ENCODE results near the gene REELD1.

The REELD1 gene

GRCh38 chr4:146214238-146214637 is at the start of gene REELD1:
Gene REELD1 (plus strand): TSS chr4:146214538. CDS start chr4:146216953, 2,415 bp downstream.
- no peak for ATAC-seq
- no peak within 1 kb of the TSS for H3K27ac Mint-ChIP-seq
- no peak for DNase-seq
- no peaks in the 10 kb centered on the region for H3K4me1 Mint-ChIP-seq
- H3K4me3 Mint-ChIP-seq, result no peak within 1 kb of the TSS
- no peaks in the 10 kb centered on the region for H3K9me3 Mint-ChIP-seq
- H3K27me3 Mint-ChIP-seq, result no peaks in the 10 kb centered on the region

GRCh38 chr4:146165221-146165620 is 49.1 kb upstream of the REELD1 start:
- peaks cover 10 to 11% of the 10 kb centered on the region in 2 donors for H3K9me3 Mint-ChIP-seq
- DNase-seq, result no peak
- H3K4me3 Mint-ChIP-seq, result no peak overlapping the region
- no peak overlapping the region for H3K27ac Mint-ChIP-seq
- ATAC-seq, result no peak
- no peaks in the 10 kb centered on the region for H3K27me3 Mint-ChIP-seq
- H3K4me1 Mint-ChIP-seq, result peaks cover 7% of the 10 kb centered on the region

DNA sequence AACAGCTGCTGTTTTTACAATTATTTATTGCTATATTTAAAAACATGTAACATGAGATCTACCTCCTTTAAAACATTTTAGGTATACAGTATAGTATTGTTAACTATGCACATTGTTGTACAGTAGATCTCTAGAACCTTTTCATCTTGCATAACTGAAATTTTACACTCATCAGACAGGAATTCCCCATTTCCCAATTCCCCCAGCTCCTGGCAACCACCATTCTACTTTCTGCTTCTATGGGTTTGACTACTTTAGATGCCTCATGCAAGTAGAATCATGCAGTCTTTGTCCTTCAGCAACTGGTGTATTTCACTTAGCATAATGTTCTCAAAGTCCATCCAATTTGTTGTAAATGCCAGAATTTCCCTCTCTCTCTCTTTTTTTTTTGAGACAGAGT is 48.5 kb upstream of the REELD1 start:
- Mint-ChIP-seq H3K27ac (no peak overlapping the region), H3K27me3 (no peaks in the 10 kb centered on the region), H3K4me1 (peaks cover 7% of the 10 kb centered on the region), H3K4me3 (no peak overlapping the region), H3K9me3 (peaks cover 6 to 9% of the 10 kb centered on the region in 2 donors)
- no peak for DNase-seq
- no peak for ATAC-seq

- no peaks in the 10 kb centered on the region for H3K27me3 Mint-ChIP-seq
- ATAC-seq (no peak), DNase-seq (no peak)
- no peak overlapping the region for H3K27ac Mint-ChIP-seq
- no peak overlapping the region for H3K4me3 Mint-ChIP-seq
- peaks cover 14% of the 10 kb centered on the region for H3K4me1 Mint-ChIP-seq
- no peaks in the 10 kb centered on the region for H3K9me3 Mint-ChIP-seq
Observed at GRCh38 chr4:146170149-146170548, 44.2 kb upstream of the REELD1 start.

- ATAC-seq (peak; percentile 94), DNase-seq (peak; percentile 78 to 82)
- H3K4me3 Mint-ChIP-seq, result peak within 1 kb of the TSS; percentile 75 to 85
- peak within 1 kb of the TSS; percentile 55 to 94 for H3K27ac Mint-ChIP-seq
- no peaks in the 10 kb centered on the region for H3K27me3 Mint-ChIP-seq
- peaks cover 48% of the 10 kb centered on the region for H3K4me1 Mint-ChIP-seq
- H3K9me3 Mint-ChIP-seq, result no peaks in the 10 kb centered on the region
Observed at GRCh38 chr4:146175541-146176453, 38.5 kb upstream of the REELD1 start, which contains the start of gene LSM6. Gene LSM6 (plus strand): TSS chr4:146175718. CDS start chr4:146182922, 7,204 bp downstream.

DNA sequence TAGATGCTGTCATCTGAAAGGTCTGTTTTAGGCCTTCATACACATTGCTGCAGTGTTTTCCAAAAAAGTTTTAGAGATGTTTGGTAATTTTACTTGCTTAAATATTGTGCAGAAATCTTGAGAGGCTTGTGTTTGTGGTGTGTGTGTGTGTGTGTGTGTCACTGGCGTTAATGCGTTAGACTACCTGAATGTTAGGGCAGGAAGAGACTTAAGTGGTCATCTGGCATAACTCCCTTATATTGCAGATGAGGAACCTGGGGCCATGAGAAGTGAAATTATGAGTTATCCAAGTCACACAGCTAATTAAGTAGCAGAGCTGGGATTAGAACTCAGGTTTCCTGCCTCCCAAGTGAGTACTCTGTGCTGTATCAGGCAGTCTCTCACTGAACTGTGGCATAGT is 37.4 kb upstream of the REELD1 start:
- Mint-ChIP-seq H3K9me3 (no peaks in the 10 kb centered on the region), H3K27ac (peak overlapping the region; percentile 55), H3K4me1 (peaks cover 57% of the 10 kb centered on the region), H3K4me3 (peak overlapping the region; percentile 75 to 85), H3K27me3 (no peaks in the 10 kb centered on the region)
- ATAC-seq, result no peak
- no peak for DNase-seq

DNA sequence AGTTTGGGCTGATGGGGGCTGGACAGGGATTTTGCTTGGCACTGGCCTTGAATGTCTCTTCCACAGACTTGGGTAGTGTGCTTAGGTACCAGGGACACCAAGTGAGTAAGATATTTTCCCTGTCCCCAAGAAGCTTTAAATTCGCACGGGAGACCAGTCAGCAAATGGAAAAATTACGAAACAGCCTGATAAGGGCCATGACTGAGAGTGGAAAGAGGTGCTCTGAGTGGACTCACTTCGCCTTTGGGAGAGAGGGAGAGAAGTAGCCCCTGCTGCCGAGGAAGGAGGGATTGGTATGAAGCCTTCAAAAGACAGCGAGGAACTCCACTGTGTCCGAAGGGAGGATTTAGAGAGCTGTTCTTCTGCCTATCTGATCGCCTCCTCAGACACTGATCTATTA is 36.2 kb upstream of the REELD1 start:
- peak overlapping the region in 1 of 2 donors; percentile 94 for H3K27ac Mint-ChIP-seq
- H3K4me3 Mint-ChIP-seq, result peak overlapping the region; percentile 29 to 33

DNA sequence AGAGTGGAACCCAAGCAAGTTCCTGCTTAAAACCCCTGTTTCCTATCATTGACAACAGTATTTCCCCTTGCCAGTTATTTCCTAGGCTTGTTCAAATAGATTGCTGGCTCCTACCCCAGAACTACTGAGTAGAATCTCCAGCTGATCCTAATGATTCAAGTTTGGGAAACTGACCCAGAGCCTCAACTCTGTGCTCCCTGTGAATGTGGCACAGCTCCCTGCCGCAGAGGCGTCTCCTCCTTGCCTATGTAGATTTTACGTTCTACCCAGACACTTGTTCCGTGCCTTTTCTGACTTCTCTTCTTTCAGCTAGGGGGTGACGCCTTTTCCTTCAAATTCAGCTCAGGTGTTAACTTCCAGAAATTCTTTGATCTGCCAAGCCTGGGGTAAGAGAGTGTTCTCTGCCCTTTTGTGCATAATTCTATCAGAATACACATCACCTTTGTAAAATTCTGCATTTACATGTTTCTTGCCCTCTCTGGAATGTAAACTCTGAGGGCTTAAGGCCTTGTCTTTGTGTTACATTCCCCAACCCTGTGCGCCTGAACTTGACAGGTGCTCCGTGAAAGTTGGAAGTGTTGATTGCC is 34.5 kb upstream of the REELD1 start:
- DNase-seq, result no peak
- ATAC-seq, result no peak
- Mint-ChIP-seq H3K27ac (no peak overlapping the region), H3K9me3 (no peaks in the 10 kb centered on the region), H3K27me3 (no peaks in the 10 kb centered on the region), H3K4me1 (peaks cover 53% of the 10 kb centered on the region), H3K4me3 (no peak overlapping the region)

More for the DNA sequence above, 36.2 kb upstream of the REELD1 start:
- Mint-ChIP-seq H3K4me1 (peaks cover 53% of the 10 kb centered on the region), H3K9me3 (no peaks in the 10 kb centered on the region), H3K27me3 (no peaks in the 10 kb centered on the region)
- ATAC-seq (no peak), DNase-seq (no peak)

DNA sequence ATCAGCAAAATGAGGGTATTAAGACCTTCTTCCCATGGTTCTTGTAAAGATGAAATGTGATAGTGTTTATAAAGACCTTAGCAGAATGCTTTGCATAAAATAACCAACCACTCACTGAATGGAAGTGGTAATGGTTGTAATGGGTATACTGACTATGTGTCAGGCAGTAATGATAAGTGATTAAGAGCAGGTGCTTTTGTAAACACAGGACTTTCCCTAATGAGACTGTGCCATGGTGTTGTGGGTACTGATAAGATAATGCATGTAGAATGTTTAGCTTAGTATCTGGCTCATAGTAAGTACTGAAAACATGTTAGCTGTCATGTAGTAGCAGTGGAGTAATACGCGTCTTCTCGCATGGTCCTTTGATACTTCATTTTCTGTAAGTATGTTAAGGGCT is 31.9 kb upstream of the REELD1 start:
- Mint-ChIP-seq H3K27me3 (no peaks in the 10 kb centered on the region), H3K9me3 (no peaks in the 10 kb centered on the region), H3K4me3 (no peak overlapping the region), H3K27ac (no peak overlapping the region), H3K4me1 (peaks cover 42% of the 10 kb centered on the region)
- DNase-seq (no peak), ATAC-seq (peak; percentile 84)

DNA sequence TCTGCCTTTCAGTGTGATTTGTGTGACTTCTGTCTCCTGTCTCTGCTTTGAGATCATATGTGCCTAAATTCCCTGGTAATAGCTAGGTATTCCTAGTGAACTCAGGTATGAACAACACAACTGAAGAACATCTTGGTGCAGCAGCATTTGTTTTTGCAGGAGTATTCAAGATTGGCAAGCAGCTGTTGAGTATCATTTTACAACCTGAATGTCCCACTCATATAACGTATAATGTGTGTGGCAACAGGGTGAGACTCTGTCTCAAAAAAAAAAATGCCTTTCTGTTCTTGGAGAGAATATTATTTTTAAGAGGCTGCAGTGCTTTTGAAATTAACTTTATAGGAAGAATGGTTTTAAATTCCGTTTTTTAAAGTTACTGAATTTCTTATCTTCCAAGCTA is 31.1 kb upstream of the REELD1 start:
- no peak overlapping the region for H3K4me3 Mint-ChIP-seq
- ATAC-seq, result no peak
- no peak for DNase-seq
- peaks cover 35% of the 10 kb centered on the region for H3K4me1 Mint-ChIP-seq
- H3K27me3 Mint-ChIP-seq, result no peaks in the 10 kb centered on the region
- no peak overlapping the region for H3K27ac Mint-ChIP-seq
- no peaks in the 10 kb centered on the region for H3K9me3 Mint-ChIP-seq

GRCh38 chr4:146186041-146186440 is 28.3 kb upstream of the REELD1 start:
- Mint-ChIP-seq H3K27ac (no peak overlapping the region), H3K4me1 (peaks cover 9% of the 10 kb centered on the region), H3K4me3 (no peak overlapping the region), H3K9me3 (no peaks in the 10 kb centered on the region), H3K27me3 (no peaks in the 10 kb centered on the region)
- no peak for DNase-seq
- ATAC-seq, result no peak

GRCh38 chr4:146186596-146186995 is 27.7 kb upstream of the REELD1 start:
- Mint-ChIP-seq H3K27me3 (no peaks in the 10 kb centered on the region), H3K4me3 (no peak overlapping the region), H3K27ac (peak overlapping the region in 1 of 2 donors; percentile 50), H3K4me1 (peaks cover 3% of the 10 kb centered on the region), H3K9me3 (no peaks in the 10 kb centered on the region)
- DNase-seq (no peak), ATAC-seq (no peak)

DNA sequence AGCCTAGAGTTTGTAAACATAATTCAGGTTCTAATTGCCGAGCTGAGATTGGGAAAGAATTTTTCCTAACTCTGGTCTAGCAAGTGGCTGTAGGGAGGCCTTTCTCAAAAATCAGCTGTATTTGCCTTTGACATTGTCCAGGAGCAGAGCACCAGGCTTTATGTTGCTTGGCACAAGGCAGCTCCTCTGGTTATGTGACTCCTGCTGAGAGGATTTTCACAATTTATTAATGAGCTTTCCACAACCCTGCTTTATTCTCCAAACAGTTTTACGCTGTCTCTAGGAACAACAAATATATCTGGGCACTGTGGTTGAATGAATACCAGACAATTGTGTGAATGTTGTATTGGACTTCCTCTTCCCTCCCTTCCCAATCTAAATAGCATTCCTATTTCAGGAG is 23.9 kb upstream of the REELD1 start:
- H3K27me3 Mint-ChIP-seq, result no peaks in the 10 kb centered on the region
- peak overlapping the region in 1 of 2 donors; percentile 40 for H3K27ac Mint-ChIP-seq

DNA sequence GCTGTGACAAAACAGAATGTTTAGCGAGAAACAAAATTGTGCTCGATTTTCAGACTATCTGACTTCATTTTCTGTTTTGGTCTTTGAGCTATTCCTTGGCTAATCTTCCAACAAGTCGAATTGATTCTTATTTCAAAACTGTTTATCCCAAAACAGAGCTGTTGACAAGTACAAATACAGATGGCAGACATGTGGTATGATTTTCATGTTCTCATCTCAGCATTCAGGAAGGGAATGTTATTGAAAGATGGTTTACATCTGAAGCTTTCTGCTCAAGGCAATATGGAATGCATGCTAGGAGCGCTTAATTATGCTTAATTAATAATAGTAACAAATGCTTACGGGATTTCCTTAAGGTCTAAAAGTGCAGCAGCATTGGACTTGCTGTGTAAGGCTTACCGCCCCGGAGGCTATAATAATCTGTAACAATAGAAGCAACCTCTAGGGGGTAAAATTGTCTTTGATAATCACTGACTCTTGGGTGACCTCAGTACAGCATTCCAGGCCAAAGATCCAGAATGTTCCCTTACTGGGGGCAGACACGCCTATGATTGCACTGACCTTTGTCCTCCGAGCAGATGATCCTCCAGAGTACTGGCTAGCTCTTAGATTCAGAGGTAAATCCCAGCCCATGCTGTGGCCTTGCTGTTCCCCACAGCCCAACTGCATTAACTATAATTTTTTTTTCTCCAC is 22.4 kb upstream of the REELD1 start:
- Mint-ChIP-seq H3K27ac (no peak overlapping the region), H3K4me3 (no peak overlapping the region), H3K9me3 (no peaks in the 10 kb centered on the region), H3K4me1 (no peaks in the 10 kb centered on the region), H3K27me3 (no peaks in the 10 kb centered on the region)
- DNase-seq, result no peak
- no peak for ATAC-seq

More for the DNA sequence above, 23.9 kb upstream of the REELD1 start:
- Mint-ChIP-seq H3K9me3 (no peaks in the 10 kb centered on the region), H3K4me3 (no peak overlapping the region), H3K4me1 (no peaks in the 10 kb centered on the region)
- DNase-seq (no peak), ATAC-seq (no peak)

DNA sequence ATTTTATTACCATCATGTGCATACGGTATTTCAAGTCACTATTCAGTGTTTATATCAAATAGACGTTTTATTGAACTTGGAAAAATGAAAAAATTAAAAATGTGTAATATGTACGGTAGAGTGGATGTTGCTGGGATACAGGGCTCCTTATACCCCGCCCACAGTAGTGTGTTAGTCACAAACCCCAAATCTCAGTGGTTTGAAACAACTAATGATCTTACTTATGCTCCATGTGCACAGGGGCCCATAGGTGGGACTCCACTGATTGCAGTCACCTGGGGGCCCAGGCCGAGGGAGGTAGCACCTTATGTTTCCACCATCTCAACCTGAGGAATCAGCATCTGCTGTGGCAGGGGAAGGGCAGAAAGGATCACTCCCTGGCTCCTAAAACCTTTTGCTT is 20.7 kb upstream of the REELD1 start:
- Mint-ChIP-seq H3K27ac (peak overlapping the region in 1 of 2 donors; percentile 2), H3K4me1 (no peaks in the 10 kb centered on the region), H3K4me3 (no peak overlapping the region), H3K27me3 (no peaks in the 10 kb centered on the region), H3K9me3 (no peaks in the 10 kb centered on the region)
- DNase-seq, result no peak
- ATAC-seq, result peak; percentile 63

- no peaks in the 10 kb centered on the region for H3K9me3 Mint-ChIP-seq
- no peaks in the 10 kb centered on the region for H3K27me3 Mint-ChIP-seq
- H3K4me1 Mint-ChIP-seq, result no peaks in the 10 kb centered on the region
- no peak overlapping the region for H3K27ac Mint-ChIP-seq
- no peak for ATAC-seq
- no peak overlapping the region for H3K4me3 Mint-ChIP-seq
- DNase-seq, result no peak
Observed at GRCh38 chr4:146194212-146194611, 20.1 kb upstream of the REELD1 start.
